Measurements from ENCODE around the gene APH1B.
"Not testable (repeated sequence)": the region's sequence is repeated elsewhere in the genome, so short reads cannot be mapped to it uniquely, and the experiment has no call there.

APH1B gene

DNA sequence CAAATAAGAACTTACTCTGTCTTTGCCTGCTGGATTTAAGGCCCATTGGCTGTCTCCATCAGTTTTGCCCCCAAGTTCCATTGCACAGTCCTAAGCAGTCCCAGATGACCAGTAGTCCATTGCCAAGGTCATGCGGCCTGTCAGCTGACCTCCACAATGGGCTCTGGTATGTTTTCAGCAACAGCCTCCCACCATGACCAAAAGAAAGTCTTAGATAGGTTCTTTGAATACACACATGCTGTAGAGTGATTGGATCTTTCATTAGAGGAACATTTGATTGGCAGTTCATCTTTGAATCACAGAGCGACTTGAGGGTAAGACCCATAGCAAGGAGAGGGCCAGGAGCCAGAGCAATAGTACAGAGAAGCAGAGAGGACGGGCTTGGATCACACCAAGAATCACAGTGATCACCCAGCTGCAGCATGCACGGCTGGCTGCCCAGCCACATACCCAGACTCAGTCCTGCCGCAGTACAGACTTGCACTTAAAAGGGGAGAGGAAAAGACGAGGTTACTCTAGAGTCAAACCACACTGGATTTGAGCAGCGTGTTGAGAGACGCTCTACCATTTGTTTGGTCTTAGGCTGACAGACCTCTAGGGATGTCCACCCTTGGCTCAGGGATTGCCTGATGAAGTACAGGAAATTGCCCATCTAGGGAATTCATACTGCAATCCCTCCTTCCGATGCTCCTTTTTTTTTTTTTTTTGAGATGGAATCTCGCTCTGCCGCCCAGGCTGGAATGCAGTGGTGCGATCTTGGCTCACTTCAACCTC is 50.4 kb downstream of the APH1B start:
- no peak overlapping the region for H3K4me3 ChIP-seq (ENCODE audit: low read depth, low read length)

DNA sequence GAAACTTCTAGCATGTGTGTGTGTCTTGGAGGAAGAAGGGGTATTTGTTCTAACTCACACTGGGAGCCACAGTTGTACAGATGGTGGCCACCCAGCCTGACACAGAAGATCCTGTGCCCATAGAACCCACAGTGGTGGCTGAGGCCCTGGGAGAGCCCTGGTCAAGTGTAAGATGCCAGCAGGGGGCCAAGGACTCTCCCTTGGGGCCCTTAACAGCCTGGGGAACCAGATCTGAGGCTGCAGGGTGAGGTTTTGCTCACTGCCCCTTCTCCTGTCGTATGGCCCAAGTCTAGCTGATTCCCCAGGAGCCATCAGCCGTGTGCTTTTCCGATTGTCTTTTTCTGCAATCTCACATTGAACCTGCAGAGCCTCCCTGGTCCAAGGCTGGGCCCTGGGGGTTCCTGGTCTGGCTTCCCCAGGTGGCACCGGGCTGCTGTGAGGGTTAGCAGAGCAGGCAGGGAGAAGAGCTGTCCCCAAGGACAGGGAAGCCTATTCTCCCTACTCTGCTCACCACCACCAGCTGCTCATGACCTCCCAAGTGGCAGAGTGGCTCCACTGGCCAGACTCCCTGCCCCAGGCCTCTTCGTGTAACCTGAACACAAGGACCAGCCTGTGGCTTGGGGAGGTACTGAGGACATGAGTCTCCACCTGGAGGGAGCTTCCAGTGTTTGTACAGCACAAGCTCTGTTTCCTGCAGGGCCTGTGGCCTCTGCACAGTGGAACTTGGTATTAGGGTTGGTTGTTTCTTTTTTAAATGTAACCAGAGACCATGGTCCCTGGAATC is 52.4 kb downstream of the APH1B start:
- no peak overlapping the region for H3K4me3 ChIP-seq (ENCODE audit: low read depth, low read length)

GRCh38 chr15:63330926-63331325 is 53.5 kb downstream of the APH1B start:
- no peak overlapping the region for H3K4me3 ChIP-seq (ENCODE audit: low read depth, low read length)

DNA sequence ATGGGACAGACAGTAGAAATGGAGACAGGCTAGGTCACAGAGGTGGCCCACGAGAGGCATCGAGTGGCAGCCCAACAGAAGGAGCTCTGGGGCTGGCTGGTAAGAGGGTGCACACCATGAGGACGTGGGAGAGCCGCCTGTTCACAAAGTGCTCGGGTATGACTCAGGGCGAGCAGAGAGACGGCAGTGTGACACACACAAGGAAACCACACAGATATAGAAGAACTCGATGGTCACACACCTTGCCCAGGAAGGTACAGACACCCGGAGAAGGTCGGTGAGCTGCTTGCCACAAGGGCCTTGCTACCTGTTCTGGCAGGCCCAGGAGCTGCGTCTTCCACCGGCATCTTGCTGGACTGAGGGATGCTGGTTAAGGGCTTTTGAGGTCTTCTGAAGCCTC is 54.1 kb downstream of the APH1B start:
- no peak overlapping the region for H3K4me3 ChIP-seq (ENCODE audit: low read depth, low read length)

- H3K4me3 ChIP-seq (ENCODE audit: low read depth, low read length), result no peak overlapping the region
Observed at GRCh38 chr15:63332367-63333124, 55.1 kb downstream of the APH1B start.

GRCh38 chr15:63334821-63335220 is 57.4 kb downstream of the APH1B start:
- no peak overlapping the region for H3K4me3 ChIP-seq (ENCODE audit: low read depth, low read length)

GRCh38 chr15:63335543-63336240 is 58.3 kb downstream of the APH1B start:
- H3K4me3 ChIP-seq (ENCODE audit: low read depth, low read length), result no peak overlapping the region

DNA sequence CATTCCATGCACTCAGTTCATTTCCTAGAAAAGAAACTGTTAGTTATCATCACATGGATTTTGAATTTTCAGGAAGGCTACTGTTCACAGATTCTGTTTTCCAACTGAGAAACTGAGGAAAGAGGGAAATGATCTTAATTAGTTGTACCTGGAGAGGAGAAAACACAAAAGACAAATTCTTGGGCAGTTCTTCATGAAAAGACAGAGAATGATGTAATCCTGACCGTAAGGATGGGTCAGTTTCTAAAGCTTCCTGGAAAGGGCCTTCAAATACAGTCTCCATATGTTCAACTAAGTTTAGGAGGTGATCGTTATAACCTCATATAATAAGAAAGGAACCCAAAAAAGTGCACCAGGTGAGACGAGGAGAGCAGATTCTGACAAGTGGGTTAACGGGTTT is 59.6 kb downstream of the APH1B start:
- no peak overlapping the region for H3K4me3 ChIP-seq (ENCODE audit: low read depth, low read length)

- no peak overlapping the region for H3K4me3 ChIP-seq (ENCODE audit: low read depth, low read length)
Observed at GRCh38 chr15:63338170-63338569, 60.8 kb downstream of the APH1B start.

- H3K4me3 ChIP-seq (ENCODE audit: low read depth, low read length), result no peak overlapping the region
Observed at GRCh38 chr15:63339006-63339766, 61.8 kb downstream of the APH1B start.

- H3K4me3 ChIP-seq (ENCODE audit: low read depth, low read length), result no peak overlapping the region
Observed at GRCh38 chr15:63339836-63340235, 62.4 kb downstream of the APH1B start.

- no peak overlapping the region for H3K4me3 ChIP-seq (ENCODE audit: low read depth, low read length)
Observed at GRCh38 chr15:63340353-63340752, 62.9 kb downstream of the APH1B start.

- no peak overlapping the region for H3K4me3 ChIP-seq (ENCODE audit: low read depth, low read length)
Observed at GRCh38 chr15:63340878-63341277, 63.5 kb downstream of the APH1B start.

DNA sequence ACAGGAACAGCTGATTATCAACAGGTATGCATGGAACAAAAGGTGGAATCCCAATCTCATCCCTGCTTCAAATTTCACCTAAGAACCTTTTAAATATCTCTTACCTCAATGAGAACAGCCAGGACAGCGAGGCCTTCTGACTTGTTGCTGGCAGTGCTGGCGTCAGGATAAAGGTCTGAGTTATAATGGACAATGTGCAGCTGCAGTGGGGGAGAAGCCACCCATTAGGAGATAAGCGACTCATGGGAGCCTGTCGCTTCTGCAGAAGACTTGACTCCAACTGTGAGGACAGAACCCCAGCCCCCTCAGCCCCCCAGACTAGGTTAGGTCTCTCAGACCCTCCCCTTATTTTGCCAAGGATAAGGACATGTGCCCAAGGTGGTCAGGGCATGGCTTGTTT is 64.5 kb downstream of the APH1B start:
- no peak overlapping the region for H3K4me3 ChIP-seq (ENCODE audit: low read depth, low read length)

DNA sequence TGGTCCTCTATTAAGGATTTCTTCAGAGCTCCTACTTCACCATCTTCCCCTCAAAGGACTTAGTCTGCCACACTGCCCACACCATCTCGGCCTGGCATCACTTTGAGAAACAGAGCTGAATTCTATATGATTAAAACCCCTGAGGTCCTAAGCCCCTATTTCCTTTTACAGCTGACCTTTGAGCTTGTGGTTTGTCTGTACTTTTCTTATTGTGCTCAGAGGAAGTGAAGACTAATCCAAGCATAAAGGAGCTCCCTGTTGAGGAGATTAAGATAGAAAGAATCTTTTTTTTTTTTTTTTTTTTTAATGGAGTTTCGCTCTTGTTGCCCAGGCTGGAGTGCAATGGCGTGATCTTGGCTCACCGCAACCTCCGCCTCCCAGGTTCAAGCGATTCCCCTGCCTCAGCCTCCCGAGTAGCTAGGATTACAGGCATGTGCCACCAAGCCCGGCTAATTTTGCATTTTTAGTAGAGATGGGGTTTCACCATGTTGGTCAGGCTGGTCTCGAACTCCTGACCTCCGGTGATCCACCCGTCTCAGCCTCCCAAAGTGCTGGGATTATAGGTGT is 65.7 kb downstream of the APH1B start:
- not testable (repeated sequence) for H3K4me3 ChIP-seq (ENCODE audit: low read depth, low read length)

GRCh38 chr15:63344731-63345390 is 67.5 kb downstream of the APH1B start:
- no peak overlapping the region for H3K4me3 ChIP-seq (ENCODE audit: low read depth, low read length)

GRCh38 chr15:63345391-63345752 is 68.0 kb downstream of the APH1B start:
- no peak overlapping the region for H3K4me3 ChIP-seq (ENCODE audit: low read depth, low read length)

- H3K4me3 ChIP-seq (ENCODE audit: low read depth, low read length), result no peak overlapping the region
Observed at GRCh38 chr15:63347074-63347857, 69.9 kb downstream of the APH1B start.

GRCh38 chr15:63348392-63348791 is 71.0 kb downstream of the APH1B start:
- no peak overlapping the region for H3K4me3 ChIP-seq (ENCODE audit: low read depth, low read length)
